DMS53 treated with DMSO at 0.1 percent for 48 hours (cell line): ENCODE data around the gene ZNF19.
"Not testable (repeated sequence)": the region's sequence is repeated elsewhere in the genome, so short reads cannot be mapped to it uniquely, and the experiment has no call there.

Experiments
- DNase-seq: peaks from one replicate; lab custom pipeline; 2025; ENCODE audit not compliant: unreplicated experiment; lab: John Stamatoyannopoulos, UW

ZNF19 gene

DNA sequence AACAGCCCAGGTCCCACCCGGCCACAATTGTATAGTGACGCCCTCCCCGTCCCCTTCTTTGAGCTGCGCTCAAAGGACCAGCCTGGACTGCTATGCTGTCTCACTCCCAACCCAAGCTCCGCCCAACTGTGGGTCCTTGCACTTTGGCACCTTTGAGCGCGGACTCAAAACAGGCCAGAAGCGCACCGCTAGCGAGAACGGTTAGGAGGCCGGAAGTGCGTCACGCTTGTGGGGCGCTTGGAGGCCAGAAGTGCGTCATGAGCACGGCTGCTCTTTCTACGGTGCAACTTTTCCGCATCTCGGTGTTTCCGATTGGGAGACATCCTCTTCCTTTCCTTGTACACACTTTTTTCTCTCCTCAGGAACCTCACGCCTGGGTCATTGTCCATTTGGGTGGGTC, at the start of gene ZNF19:
TSS of gene ZNF19 (minus strand) at position 203 of the 400 bp plus-strand sequence. CDS start 7,210 bp downstream, outside the sequence.
- no peak for DNase-seq

DNA sequence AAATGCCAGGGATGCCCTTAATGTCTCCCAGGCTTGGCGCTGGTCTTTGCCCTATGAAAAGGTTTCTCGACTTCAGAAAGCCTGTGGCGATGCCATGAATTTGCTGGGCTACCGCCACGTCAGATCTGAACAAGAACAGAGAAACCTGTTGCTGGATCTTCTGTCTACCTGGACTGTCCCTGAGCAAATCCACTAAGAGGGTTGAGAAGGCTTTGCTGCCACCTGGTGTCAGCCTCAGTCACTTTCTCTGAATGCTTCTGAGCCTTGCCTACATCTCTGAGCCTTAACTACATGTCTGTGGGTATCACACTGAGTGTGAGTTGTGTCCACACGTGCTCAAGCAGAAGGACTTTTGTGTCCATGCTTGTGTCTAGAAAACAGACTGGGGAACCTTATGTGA, 48.5 kb upstream of the ZNF19 start:
- peak; percentile 58 for DNase-seq

DNA sequence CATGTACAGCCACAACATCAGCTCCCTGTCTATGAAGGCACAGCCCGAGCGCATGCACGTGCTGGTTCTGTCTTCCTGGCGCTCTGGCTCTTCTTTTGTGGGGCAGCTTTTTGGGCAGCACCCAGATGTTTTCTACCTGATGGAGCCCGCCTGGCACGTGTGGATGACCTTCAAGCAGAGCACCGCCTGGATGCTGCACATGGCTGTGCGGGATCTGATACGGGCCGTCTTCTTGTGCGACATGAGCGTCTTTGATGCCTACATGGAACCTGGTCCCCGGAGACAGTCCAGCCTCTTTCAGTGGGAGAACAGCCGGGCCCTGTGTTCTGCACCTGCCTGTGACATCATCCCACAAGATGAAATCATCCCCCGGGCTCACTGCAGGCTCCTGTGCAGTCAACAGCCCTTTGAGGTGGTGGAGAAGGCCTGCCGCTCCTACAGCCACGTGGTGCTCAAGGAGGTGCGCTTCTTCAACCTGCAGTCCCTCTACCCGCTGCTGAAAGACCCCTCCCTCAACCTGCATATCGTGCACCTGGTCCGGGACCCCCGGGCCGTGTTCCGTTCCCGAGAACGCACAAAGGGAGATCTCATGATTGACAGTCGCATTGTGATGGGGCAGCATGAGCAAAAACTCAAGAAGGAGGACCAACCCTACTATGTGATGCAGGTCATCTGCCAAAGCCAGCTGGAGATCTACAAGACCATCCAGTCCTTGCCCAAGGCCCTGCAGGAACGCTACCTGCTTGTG, 47.8 kb upstream of the ZNF19 start:
- peak; percentile 5 for DNase-seq

DNA sequence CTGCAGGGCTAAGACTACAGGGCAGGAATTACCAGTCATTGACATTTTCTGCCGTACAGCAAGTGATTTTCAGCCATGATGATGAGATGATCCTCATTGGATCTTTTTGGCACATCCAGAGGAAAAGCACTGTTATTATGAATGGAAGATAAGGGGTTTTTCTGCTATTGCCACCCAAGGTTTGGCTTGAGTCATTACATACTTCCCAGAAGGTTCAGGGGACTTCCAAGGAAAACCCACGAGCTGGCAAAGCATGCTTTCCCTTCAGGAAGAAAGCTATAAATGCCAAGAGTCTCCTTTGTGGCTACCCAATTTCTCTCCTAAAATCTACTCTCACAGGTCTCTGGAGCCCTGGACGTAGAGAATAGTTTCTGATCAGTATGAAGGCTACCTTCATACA, 43.2 kb upstream of the ZNF19 start:
- no peak for DNase-seq

DNA sequence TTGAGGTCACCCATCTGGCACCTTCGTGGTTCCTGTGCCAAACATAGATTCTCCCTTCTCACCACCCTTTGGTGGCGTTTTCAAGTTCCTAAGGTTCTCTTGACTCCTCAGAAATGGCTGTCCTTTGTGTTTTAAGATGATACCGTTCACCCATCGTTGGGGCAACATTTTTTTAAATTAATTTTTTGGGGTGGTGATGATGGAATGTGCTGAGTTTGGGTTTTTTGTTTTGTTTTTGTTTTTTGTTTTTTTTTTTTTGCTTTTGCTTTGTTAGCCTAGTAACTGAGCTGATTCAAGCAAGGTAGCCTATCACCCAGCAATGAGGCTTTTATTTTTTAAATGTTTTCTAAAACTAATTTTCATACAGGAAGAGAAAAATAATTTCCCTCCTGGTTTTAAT, 39.7 kb upstream of the ZNF19 start:
- no peak for DNase-seq

DNA sequence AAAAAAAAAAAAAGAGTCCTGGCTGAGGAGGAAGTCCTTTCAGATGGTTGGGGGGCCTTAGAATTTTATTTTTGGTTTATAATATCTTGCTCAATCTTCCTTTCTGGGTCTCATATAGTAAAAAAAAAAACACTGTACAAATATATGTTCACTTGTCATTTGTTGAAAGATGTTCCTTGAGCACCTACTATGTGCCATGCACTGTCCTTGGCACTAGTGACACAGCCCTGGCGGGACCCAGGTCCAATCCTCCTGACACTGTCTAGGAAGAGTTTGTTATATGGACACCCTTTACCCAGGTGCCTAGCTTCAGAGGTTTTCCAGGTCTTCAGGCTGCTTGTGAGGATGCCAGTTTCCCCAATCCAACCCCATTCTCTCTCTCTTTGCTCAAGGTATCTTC, 39.1 kb upstream of the ZNF19 start:
- no peak for DNase-seq

DNA sequence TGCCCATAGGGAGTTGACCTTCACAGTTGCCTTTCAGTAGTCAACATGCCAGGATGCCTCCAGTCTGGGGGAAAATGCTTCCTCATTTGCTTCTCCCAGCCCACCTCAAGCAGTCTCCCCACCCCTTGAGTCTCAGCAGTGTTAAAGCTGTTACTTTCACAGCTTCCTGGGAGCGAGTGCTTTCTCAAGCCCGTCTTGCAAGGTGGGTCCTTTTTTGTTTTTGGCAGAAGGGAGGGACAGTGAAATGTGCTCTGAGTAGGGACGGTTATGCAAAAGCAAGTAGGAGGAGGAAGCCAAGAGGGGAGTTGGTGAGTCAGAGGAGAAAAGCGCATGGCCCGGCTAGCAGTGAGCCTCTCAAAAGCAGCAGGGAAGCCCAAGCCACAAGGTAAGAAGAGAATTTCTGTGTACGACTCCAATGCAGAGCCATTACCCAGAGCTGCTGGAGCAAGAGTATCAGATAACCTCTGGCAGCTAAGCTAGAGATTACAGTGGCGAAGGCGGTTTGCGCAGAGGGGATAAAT, 37.0 kb upstream of the ZNF19 start, which contains the start of gene CHST4:
TSS of gene CHST4 (plus strand) at position 316 of the 521 bp plus-strand sequence. CDS start 10,252 bp downstream, outside the sequence.
- no peak for DNase-seq

DNA sequence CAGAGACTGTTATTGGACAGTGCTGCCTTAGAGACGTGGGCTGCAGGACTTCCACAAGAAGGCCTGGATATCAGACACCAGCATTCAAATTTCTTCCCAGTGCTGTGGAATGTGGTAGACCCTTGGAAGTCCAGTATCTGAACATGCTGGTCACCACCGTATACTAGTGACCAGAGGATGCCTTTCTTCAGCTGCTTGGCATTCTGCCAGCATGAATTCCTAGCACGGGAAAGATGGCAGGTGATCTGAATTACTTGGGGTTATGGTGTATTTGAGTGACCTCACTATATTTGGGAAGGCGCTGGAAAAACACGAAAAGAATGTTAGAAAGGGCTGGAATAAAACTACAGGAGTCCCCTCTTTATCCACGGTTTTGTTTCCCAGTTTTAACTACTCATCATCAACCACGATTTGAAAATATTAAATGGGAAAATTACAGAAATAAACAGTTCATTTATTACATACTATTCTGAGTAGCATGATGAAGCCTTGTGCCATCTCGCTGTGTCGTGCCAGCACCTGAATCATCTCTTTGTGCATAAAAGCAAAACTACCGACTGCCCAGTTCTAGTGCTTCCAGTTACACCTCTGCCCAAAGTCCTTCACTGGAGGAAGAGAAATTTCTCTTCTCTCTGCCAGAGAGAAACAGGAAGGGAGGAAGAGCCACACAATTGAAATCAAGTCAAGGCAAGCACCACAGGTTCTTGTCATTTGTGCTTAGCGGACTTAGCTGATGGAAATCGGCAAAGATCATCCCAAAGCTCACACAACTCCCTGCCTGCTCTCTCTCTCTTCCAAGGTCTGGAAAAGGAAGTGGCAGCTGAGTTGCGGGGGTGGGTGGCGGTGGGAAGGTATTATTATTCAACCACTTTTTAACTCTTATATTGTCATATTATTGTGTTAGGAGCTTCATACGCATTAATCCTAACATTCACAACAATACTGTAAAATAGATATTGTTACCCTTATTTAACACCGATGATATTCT, 35.7 kb upstream of the ZNF19 start:
- no peak for DNase-seq

DNA sequence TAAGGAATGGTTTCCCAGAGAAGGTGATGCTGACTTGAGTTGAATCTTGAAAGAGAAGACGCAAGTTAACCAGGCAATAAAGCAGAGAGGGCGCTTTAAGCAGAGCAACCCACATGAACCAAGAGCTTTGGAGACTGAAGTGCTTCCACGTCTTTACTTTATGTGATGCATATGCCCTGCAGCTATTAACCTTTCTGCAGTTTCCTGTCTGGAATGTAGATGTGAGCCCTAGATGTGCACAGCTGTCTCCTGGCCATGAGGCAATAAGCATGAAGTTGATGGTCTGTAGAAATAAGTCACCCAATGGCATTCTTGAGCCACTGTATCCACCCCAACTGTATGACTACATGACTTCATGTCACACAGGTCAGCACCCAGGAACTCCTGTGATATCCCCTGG, 31.4 kb upstream of the ZNF19 start:
- no peak for DNase-seq

DNA sequence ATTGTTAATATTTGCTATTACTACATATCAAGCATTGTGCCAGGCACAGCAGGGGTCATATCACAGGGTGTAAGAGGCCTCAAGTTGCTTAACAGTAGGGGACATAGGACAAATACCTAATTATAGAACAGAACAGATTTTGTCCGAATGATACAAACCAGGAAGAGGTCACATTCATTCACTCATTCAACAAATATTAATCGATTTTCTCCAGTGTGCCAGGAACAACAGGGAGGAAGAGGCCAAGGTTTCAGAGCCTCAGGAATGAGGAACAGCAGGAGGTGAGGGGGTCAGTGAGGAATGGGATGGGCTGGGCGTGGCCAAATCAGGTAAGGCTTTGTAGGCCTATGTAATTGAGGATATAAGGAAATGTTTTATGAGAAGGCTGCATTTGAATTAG, 25.9 kb upstream of the ZNF19 start:
- DNase-seq, result no peak

DNA sequence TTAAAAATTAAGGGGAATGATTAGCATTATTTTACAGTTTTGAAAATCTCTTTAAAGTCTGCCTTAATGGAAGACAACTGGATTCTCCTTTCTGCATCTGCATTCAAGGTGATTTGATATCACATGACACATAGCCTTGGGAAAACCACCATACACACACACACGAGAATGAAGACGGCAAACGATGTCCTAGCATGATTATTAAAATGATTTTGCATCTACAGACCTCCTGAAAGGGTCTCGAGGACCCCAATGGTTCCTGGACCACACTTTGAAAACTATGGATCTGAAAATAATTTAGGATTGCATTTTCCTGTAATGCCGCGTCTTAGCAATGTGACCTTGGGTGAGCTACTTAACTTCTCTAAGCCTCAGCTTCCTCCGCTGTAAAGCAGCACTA, 25.4 kb upstream of the ZNF19 start:
- no peak for DNase-seq

DNA sequence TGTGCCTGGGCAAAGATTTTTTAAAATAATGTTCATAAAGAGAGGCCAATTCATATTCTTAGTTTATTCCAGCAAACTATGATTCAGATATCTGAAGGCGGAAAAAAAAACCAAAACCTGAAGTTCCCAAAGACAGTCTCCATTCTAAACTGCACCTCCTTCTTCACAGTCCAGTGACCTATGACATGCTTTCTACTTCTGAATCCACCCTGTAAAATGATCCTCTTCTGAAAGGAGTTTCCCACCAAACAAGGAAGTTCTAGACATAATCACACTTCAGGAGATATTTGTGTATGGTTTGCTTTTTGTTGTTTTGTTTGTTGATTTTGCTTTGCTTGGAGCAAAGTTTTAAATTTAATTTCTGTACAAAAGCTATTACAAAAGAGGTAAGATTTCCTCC, 24.2 kb upstream of the ZNF19 start:
- DNase-seq, result no peak

DNA sequence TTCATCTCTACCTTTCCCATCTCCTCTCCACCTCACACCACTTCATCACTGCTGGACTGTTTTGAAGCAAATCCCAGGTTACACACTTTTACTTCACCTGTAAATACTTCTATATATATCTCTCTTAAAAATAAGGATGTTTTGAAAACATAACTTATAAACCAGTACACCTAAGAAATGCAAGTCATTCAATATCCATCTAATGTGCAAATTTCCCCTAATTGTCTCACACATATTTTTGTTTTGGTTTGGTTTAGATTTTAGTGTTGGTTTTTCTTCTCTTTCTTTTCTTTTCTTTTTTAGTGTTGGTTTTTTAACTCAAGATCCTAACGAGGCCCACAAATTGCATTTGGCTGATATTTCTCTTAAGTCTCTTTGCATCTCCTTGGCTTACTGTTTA, 17.9 kb upstream of the ZNF19 start:
- DNase-seq, result no peak

DNA sequence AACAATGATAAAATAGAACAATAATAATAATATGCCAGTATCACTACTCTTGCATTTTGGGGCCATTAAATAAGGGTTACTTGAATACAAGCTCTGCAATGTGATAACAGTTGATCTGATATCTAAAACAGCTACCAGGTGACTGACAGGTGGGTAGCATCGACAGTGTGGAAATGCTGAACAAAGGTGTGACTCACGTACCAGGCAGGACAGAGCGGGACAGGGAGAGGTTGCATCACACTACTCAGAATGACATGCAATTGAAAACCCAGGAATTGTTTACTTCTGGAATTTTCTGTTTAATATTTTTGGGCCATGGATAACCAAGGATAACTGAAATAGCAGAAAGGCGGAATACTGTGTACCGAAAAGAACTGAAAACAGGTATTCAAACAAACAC, 15.8 kb upstream of the ZNF19 start:
- no peak for DNase-seq

DNA sequence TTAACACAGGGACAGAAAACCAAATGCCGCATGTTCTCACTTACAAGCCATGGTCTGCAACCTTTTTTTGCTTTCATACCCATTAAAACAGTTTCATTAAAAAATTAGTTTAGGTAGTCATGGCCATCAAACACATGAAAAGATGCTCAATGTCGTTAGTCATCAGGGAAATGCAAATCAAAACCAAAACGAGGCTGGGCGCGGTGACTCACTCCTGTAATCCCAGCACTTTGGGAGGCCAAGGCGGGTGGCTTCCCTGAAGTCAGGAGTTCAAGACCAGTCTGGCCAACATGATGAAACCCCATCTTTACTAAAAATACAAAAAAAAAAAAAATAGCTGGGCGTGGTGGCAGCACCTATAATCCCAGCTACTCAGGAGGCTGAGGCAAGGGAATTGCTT, 14.9 kb upstream of the ZNF19 start:
- DNase-seq, result not testable (repeated sequence)

DNA sequence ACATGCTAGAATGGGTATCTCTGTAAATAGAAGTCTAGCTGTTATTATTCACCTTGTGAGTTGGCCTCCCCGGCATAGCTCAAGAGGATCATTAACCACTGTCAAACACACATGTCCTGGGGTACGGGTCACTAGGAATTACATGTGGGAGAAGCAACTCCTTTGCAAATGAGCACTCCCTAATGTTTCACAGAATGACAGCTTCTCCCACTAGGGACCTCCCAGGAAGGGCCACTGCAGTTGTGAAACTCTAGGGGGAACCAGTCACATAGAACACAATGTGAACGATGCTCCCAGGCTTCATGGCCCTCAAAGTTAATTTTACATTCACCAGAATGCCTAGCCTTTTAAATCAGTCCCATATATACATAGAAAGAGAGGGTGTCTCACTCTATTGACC, 12.4 kb upstream of the ZNF19 start:
- no peak for DNase-seq

DNA sequence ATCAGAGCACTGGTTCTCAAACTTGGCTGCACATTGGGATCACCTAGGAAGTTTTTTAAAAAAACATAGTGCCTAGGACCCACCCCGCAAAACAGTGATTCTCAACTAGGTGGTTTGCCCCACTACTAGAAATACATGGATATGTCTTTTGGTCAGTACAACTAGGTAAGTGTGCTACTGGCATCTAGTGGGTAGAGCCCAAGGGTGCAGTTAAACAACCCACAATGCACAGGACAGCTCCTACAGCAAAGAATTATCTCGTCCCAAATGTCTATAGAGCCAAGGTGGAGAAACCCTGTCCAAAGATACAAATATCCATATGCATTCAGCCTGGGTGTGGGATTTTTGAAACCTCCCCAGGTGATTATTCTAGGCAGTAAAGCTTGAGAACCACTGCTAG, 11.8 kb upstream of the ZNF19 start:
- no peak for DNase-seq

DNA sequence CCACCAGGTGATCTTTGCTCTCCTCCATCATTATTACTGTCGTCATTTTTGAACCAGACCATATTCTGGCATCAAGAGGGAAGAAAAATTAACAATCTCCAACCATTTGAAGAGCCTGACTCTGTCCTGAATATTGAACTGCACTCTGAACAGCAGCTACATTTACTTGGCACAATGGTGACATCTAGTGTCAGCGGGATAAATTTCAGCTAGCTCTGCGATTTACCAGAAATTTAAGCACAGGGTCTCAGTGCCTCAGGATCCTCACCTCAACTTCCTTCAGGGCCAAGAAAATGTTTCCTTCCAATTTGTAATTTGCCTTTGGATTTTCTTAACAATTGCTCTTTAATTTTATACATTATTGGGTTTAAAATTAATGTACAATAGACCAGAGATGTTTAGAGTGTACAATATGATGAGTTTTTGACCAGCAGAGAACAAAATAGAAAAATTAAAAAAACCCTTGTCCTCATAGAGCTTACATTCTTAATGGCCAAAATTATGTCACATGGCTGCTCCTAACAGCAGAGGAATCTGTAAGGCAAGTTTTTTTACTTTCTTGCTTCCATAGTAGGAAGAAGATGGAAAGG, 10.7 kb upstream of the ZNF19 start:
- DNase-seq, result peak; percentile 25

DNA sequence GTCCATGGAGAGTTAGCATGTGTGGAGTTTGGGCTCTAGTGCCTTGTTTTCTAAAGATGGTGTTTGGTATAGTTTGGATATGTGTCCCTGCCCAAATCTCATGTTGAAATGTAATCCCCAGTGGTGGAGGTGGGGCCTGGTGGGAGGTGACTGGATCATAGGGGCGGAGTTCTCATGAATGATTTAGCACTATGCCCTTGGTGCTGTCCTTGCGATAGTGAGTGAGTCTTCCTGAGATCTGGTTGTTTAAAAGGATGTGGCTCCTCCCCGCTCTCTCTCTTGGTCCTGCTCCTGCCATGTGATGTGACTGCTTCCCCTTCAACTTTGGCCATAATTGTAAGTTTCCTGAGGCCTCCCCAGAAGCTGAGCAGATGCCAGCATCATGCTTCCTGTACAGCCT, 8.9 kb upstream of the ZNF19 start:
- no peak for DNase-seq

DNA sequence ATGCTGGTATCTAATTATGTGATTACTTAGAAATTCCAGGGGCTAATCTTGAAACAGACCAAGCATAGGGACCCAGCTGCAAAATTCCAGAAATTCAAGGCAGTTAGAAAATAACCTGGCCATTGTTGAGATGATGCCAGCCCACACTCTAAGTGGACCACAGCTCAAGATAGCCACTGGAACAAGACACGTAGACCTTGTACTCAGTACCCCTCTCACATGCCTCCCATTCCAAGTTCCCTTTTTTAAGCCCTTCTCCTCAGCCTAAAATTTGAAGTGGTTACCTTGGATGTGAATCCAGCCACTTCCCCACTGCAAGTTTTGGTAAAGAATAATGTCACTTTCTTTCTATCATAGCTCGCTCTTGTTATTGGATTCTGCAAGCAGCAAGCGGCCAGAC, 4.1 kb upstream of the ZNF19 start:
- DNase-seq, result no peak

DNA sequence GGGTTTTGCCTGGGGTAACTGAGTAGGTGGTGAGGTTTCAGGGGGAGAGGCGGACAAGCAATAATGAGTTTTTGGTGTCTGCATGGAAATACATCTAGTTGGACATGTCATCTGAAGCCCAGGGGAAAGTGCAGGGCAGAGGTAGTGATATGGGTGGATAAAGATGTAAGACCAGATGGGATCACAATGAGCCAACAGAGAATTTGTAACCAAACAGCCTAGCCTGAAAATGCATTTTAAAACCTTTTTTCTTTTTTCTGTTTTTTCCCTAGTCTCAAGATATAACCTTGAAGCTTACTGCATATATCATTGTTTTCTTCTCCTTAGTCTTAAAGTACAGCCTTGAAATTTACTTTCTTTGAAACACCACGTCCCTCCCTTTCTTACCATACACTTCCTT, 3.7 kb upstream of the ZNF19 start:
- no peak for DNase-seq
